ENCODE data around the gene SLC25A24. TPM values are rescaled to one million over a fixed set of nuclear protein-coding genes. Genes with fewer than 3 reads are reported as not detected.
"Not testable (repeated sequence)": the region's sequence is repeated elsewhere in the genome, so short reads cannot be mapped to it uniquely, and the experiment has no call there.

The SLC25A24 gene
- polyA plus RNA-seq, 3 donors = 5.8 to 19.6 (median 15.9) TPM

- not testable (repeated sequence) for H3K27ac ChIP-seq (ENCODE audit: low read depth, low read length)
- WGBS, 3 donors = 95 to 100% (median 100%) methylated on average over 1 of the region's 1 CpG
These were observed 55.6 kb downstream of the SLC25A24 start for GRCh38 chr1:108144569-108144968.

- no peak overlapping the region for H3K27ac ChIP-seq (ENCODE audit: low read depth, low read length)
- 88 to 94% (median 91%) methylated on average over 6 of the region's 6 CpGs for WGBS, 3 donors
These were observed 57.3 kb downstream of the SLC25A24 start for GRCh38 chr1:108142773-108143394.

GRCh38 chr1:108142258-108142657 is 57.9 kb downstream of the SLC25A24 start:
- no peak overlapping the region for H3K27ac ChIP-seq (ENCODE audit: low read depth, low read length)
- 87 to 95% (median 91%) methylated on average over 4 of the region's 4 CpGs for whole genome bisulfite sequencing, 3 donors

GRCh38 chr1:108141621-108142020 is 58.5 kb downstream of the SLC25A24 start:
- 60 to 93% (median 72%) methylated on average over 3 of the region's 3 CpGs for WGBS, 3 donors
- H3K27ac ChIP-seq (ENCODE audit: low read depth, low read length) = no peak overlapping the region

- H3K27ac ChIP-seq (ENCODE audit: low read depth, low read length) = no peak overlapping the region
- 89 to 94% (median 94%) methylated on average over 1 of the region's 1 CpG for WGBS, 3 donors
These were observed 59.2 kb downstream of the SLC25A24 start for GRCh38 chr1:108140936-108141335.

- 62 to 95% (median 84%) methylated on average over 1 of the region's 1 CpG for WGBS, 3 donors
- no peak overlapping the region for H3K27ac ChIP-seq (ENCODE audit: low read depth, low read length)
These were observed 60.0 kb downstream of the SLC25A24 start for GRCh38 chr1:108140177-108140576.

- 94 to 98% (median 97%) methylated on average over 8 of the region's 8 CpGs for WGBS, 3 donors
- H3K27ac ChIP-seq (ENCODE audit: low read depth, low read length) = not testable (repeated sequence)
These were observed 60.6 kb downstream of the SLC25A24 start for GRCh38 chr1:108139555-108139954.

GRCh38 chr1:108133148-108133547 is 67.0 kb downstream of the SLC25A24 start:
- 98 to 99% (median 98%) methylated on average over 2 of the region's 2 CpGs for WGBS, 3 donors
- not testable (repeated sequence) for H3K27ac ChIP-seq (ENCODE audit: low read depth, low read length)

- not testable (repeated sequence) for H3K27ac ChIP-seq (ENCODE audit: low read depth, low read length)
- WGBS, 3 donors = 96 to 100% (median 97%) methylated on average over 2 of the region's 2 CpGs
These were observed 67.8 kb downstream of the SLC25A24 start for GRCh38 chr1:108132367-108132766.

GRCh38 chr1:108131281-108131680 is 68.9 kb downstream of the SLC25A24 start:
- 83 to 100% (median 83%) methylated on average over 1 of the region's 1 CpG for WGBS, 3 donors
- H3K27ac ChIP-seq (ENCODE audit: low read depth, low read length) = not testable (repeated sequence)

GRCh38 chr1:108130794-108131193 is 69.3 kb downstream of the SLC25A24 start:
- WGBS, 3 donors = 40 to 66% (median 48%) methylated on average over 2 of the region's 2 CpGs
- H3K27ac ChIP-seq (ENCODE audit: low read depth, low read length) = no peak overlapping the region

GRCh38 chr1:108129999-108130398 is 70.1 kb downstream of the SLC25A24 start:
- H3K27ac ChIP-seq (ENCODE audit: low read depth, low read length) = no peak overlapping the region
- WGBS, 3 donors = 67 to 90% (median 82%) methylated on average over 4 of the region's 4 CpGs

GRCh38 chr1:108125312-108126138 is 74.6 kb downstream of the SLC25A24 start:
- 3 to 7% (median 7%) methylated on average over 7 of the region's 7 CpGs for WGBS, 3 donors

GRCh38 chr1:108124622-108125311 is 75.4 kb downstream of the SLC25A24 start:
- no peak overlapping the region for H3K27ac ChIP-seq (ENCODE audit: low read depth, low read length)
- 50 to 84% (median 75%) methylated on average over 12 of the region's 12 CpGs for WGBS, 3 donors

More at GRCh38 chr1:108125312-108126138, 74.6 kb downstream of the SLC25A24 start:
- no peak overlapping the region for H3K27ac ChIP-seq (ENCODE audit: low read depth, low read length)

GRCh38 chr1:108124023-108124422 is 76.1 kb downstream of the SLC25A24 start:
- WGBS, 3 donors = 90 to 96% (median 96%) methylated on average over 1 of the region's 1 CpG
- no peak overlapping the region for H3K27ac ChIP-seq (ENCODE audit: low read depth, low read length)

GRCh38 chr1:108121358-108122143 is 78.6 kb downstream of the SLC25A24 start:
- no peak overlapping the region for H3K27ac ChIP-seq (ENCODE audit: low read depth, low read length)
- 57 to 82% (median 78%) methylated on average over 33 of the region's 36 CpGs for WGBS, 3 donors

GRCh38 chr1:108120163-108120562 is 80.0 kb downstream of the SLC25A24 start:
- H3K27ac ChIP-seq (ENCODE audit: low read depth, low read length) = no peak overlapping the region
- WGBS, 3 donors = 84 to 96% (median 95%) methylated on average over 6 of the region's 6 CpGs

GRCh38 chr1:108119500-108119899 is 80.6 kb downstream of the SLC25A24 start:
- H3K27ac ChIP-seq (ENCODE audit: low read depth, low read length) = no peak overlapping the region
- WGBS, 3 donors = 46 to 59% (median 54%) methylated on average over 5 of the region's 5 CpGs
